Activated B cell treated with CpG ODN at 0.5 μM for 24 hours (primary cell): Measurements from ENCODE around the gene PFKM. TPM values are rescaled to one million over a fixed set of nuclear protein-coding genes. Genes with fewer than 3 reads are reported as not detected.

ENCODE experiments used
- ATAC-seq: fragments of 200-7000 bp; cut with Tn5 transposase; one replicate; pipeline ENCODE4 v1.10.0; 2021; ENCODE audit warnings: low read depth, mild to moderate bottlenecking, moderate library complexity
- CTCF ChIA-PET: fragments of 350-600 bp; sonication (Branson Sonifier 250); formaldehyde crosslinking; loops from one replicate; lab custom pipeline; 2021; ENCODE audit warnings: antibody characterized with exemption; lab: Charles Lee
- POLR2A ChIA-PET: fragments of 350-600 bp; sonication (Branson Sonifier 250); formaldehyde crosslinking; loops from one replicate; lab custom pipeline; 2021; ENCODE audit warnings: antibody characterized with exemption; lab: Charles Lee
- DNase-seq: peaks from one replicate; pipeline ENCODE4 v3.0.0; 2022
- H3K27ac Mint-ChIP-seq: one replicate; pipeline ENCODE4 v1.8.0; 2020; ENCODE audit warnings: mixed read lengths
- H3K27me3 Mint-ChIP-seq: one replicate; pipeline ENCODE4 v1.8.0; 2021; ENCODE audit warnings: mixed read lengths
- H3K36me3 Mint-ChIP-seq: one replicate; pipeline ENCODE4 v1.8.0; 2021; ENCODE audit warnings: low read depth, mixed read lengths
- H3K4me1 Mint-ChIP-seq: one replicate; pipeline ENCODE4 v1.8.0; 2021; ENCODE audit warnings: mixed read lengths
- H3K4me3 Mint-ChIP-seq: one replicate; pipeline ENCODE4 v1.8.0; 2020; ENCODE audit warnings: mild to moderate bottlenecking, mixed read lengths
- H3K9me3 Mint-ChIP-seq: one replicate; pipeline ENCODE4 v1.8.0; 2020; ENCODE audit warnings: mixed read lengths
- CTCF ChIP-seq: fragments of 200-600 bp; IDR thresholded peaks from one replicate; pipeline ENCODE4 v1.8.0; 2022; ENCODE audit warnings: antibody characterized with exemption, mild to moderate bottlenecking
- intact Hi-C: fragments of 100-400 bp; cut with micrococcal nuclease; formaldehyde crosslinking; loops from one replicate; pipeline ENCODE4 v1.15.1; 2024
- total RNA-seq: library from RNA; stranded (reverse); gene quantifications from 2 replicates; pipeline ENCODE4 v1.2.3, GENCODE V29; 2022

PFKM gene
- total RNA-seq, 1 donor from 2014 or later, result 49.2 TPM

GRCh38 chr12:48180857-48181495, 61.8 kb downstream of the PFKM start:
- H3K27ac Mint-ChIP-seq, result no peak overlapping the region
- peaks cover 31% of the 10 kb centered on the region for H3K27me3 Mint-ChIP-seq
- peaks cover 30% of the 10 kb centered on the region for H3K4me1 Mint-ChIP-seq
- ATAC-seq (no peak), DNase-seq (no peak)
- POLR2A ChIA-PET, result no interaction called here
- peaks cover 3% of the 10 kb centered on the region for H3K36me3 Mint-ChIP-seq
- H3K4me3 Mint-ChIP-seq, result no peak overlapping the region
- CTCF ChIA-PET, result no interaction called here
- no peak for TF ChIP-seq CTCF
- intact Hi-C loops, result no loop called here
- H3K9me3 Mint-ChIP-seq, result no peaks in the 10 kb centered on the region

GRCh38 chr12:48182631-48183030, 63.5 kb downstream of the PFKM start:
- H3K4me3 Mint-ChIP-seq, result peak overlapping the region; percentile 92
- no peak for TF ChIP-seq CTCF
- POLR2A ChIA-PET, result interaction anchor here (0.6 to 1.7 kb wide), 6 partner anchors 10 to 219 kb away, joined by 3 to 32 read pairs (median 8); partner anchors contain the start of genes ASB8, SENP1 and TMEM106C
- H3K4me1 Mint-ChIP-seq, result peaks cover 32% of the 10 kb centered on the region
- intact Hi-C loops, result loop anchor here (1.0 kb wide), 3 partner anchors 16 to 76 kb away; partner anchors contain the start of genes ASB8 and SENP1
- no peak overlapping the region for H3K27ac Mint-ChIP-seq
- peaks cover 3% of the 10 kb centered on the region for H3K36me3 Mint-ChIP-seq
- peaks cover 27% of the 10 kb centered on the region for H3K27me3 Mint-ChIP-seq
- CTCF ChIA-PET, result interaction anchor here (0.5 to 3.4 kb wide), 5 partner anchors 13 to 26 kb away, joined by 3 to 21 read pairs (median 5); partner anchors contain the start of gene ASB8
- ATAC-seq (no peak), DNase-seq (no peak)
- H3K9me3 Mint-ChIP-seq, result no peaks in the 10 kb centered on the region

DNA sequence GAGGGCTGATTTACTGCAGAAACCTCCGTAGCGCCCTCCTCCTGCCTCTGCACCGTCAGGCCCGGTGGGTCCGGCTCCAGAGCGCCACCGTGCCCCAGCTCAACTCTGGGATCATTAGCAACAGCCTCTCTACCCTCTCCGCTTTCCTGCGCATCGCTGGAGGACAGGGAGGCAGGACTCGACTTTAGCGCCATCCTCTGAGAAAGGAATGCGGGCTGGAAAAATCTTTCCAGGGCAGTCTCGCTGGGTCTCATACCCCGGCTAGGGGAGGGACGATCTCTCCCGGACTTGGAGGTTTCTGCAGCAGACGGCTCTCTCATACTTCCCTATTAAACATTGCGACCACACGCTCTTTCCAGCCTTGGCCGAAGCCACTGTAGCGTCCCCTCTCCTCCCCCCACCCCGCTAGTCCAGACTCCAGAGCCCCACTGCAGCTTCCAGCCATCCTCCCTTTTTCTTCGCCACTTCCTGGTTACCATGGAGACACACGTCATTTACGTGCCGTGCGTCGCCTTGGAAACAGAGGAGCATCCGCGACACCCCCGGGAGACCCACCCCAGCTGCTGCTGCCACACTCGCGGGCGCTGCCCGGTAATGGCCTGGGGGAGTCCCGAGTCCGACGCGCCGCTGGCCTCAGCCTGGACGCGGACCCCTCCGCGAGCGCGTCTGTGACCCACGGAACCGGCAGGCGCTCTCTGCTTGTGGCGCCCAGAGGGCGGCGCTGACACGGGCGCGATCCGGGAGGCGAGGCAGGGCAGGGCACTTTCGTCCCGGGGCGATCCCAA, 64.1 kb downstream of the PFKM start, which contains the start of gene CCDC184:
TSS of gene CCDC184 (plus strand) at position 554 of the 785 bp plus-strand sequence. CDS start 479 bp downstream, outside the sequence.
- no peak for TF ChIP-seq CTCF
- peak; percentile 69 for DNase-seq
- peaks cover 27% of the 10 kb centered on the region for H3K27me3 Mint-ChIP-seq

GRCh38 chr12:48183876-48184548, 64.8 kb downstream of the PFKM start:
- ChIA-PET CTCF (interaction anchor here (1.0 to 3.4 kb wide), 2 partner anchors 13 to 27 kb away, joined by 4 to 21 read pairs; partner anchors contain the start of gene ASB8), POLR2A (interaction anchor here (1.5 to 1.7 kb wide), 5 partner anchors 14 to 78 kb away, joined by 4 to 32 read pairs (median 11); partner anchors contain the start of genes ASB8 and SENP1)
- ATAC-seq (peak; percentile 9), DNase-seq (peak; percentile 27)
- Mint-ChIP-seq H3K9me3 (no peaks in the 10 kb centered on the region), H3K36me3 (peaks cover 3% of the 10 kb centered on the region), H3K27ac (no peak overlapping the region), H3K4me1 (peaks cover 32% of the 10 kb centered on the region), H3K4me3 (peak overlapping the region; percentile 92), H3K27me3 (peaks cover 21% of the 10 kb centered on the region)
- intact Hi-C loops, result loop anchor here (1.0 kb wide), 3 partner anchors 14 to 78 kb away; partner anchors contain the start of genes ASB8 and SENP1
- no peak for TF ChIP-seq CTCF

More for the DNA sequence above, 64.1 kb downstream of the PFKM start, which contains the start of gene CCDC184:
- ChIA-PET POLR2A (interaction anchor here (0.7 to 1.7 kb wide), 6 partner anchors 15 to 220 kb away, joined by 4 to 32 read pairs (median 8); partner anchors contain the start of genes ASB8, SENP1 and TMEM106C), CTCF (interaction anchor here (0.5 to 3.4 kb wide), 5 partner anchors 12 to 26 kb away, joined by 3 to 21 read pairs (median 5); partner anchors contain the start of gene ASB8)
- Mint-ChIP-seq H3K4me3 (peak within 1 kb of the TSS; percentile 92), H3K27ac (peak within 1 kb of the TSS; percentile 60), H3K4me1 (peaks cover 32% of the 10 kb centered on the region), H3K36me3 (peaks cover 3% of the 10 kb centered on the region), H3K9me3 (no peaks in the 10 kb centered on the region)
- intact Hi-C loops, result loop anchor here (1.0 kb wide), 3 partner anchors 15 to 77 kb away; partner anchors contain the start of genes ASB8 and SENP1
- peak; percentile 76 for ATAC-seq
